Measurements from ENCODE around the gene MYMX.

- peak in 1 of 6 experiments; percentile 15 for TF ChIP-seq CTCF (IDR thresholded peaks at IDR 0.05)
- no peak for TF ChIP-seq POLR2A (IDR thresholded peaks at IDR 0.05)
- TF ChIP-seq EP300 (IDR thresholded peaks at IDR 0.05), result no peak
- TF ChIP-seq POLR2AphosphoS5 (IDR thresholded peaks at IDR 0.05), result no peak
These were observed 41.1 kb downstream of the MYMX start for GRCh38 chr6:44257753-44258324.
